Adrenal gland (tissue), 12 donors: ENCODE results near the gene ABCB11. TPM values are rescaled to one million over a fixed set of nuclear protein-coding genes. Genes with fewer than 3 reads are reported as not detected.

ENCODE experiments used
- DNase-seq, 7 donors: peaks; one replicate each; pipeline ENCODE4 v3.0.0-alpha.2; 2019 to 2020
- H3K27ac ChIP-seq, 5 donors: fragments of 200-600 bp; sonication (generic) in 4 of 5; 1 replicate in 3 of 5; 2 replicates in 2 of 5; pipeline versions ENCODE4 v1.5.1 to v1.8.0; 2016 to 2020; ENCODE audit warnings: mild to moderate bottlenecking in 1 of 5
- H3K27me3 ChIP-seq: fragments of 200-600 bp; 2 replicates; pipeline ENCODE4 v1.8.0; 2021
- H3K36me3 ChIP-seq, 2 donors: fragments of 200-600 bp; replicated peaks in 1 of 2; 1 replicate in 1 of 2; 2 replicates in 1 of 2; pipeline versions ENCODE4 v1.5.1 to v1.8.0; 2018 to 2022
- H3K4me1 ChIP-seq, 2 donors: fragments of 200-600 bp; replicated peaks in 1 of 2; 1 replicate in 1 of 2; 2 replicates in 1 of 2; pipeline versions ENCODE4 v1.5.1 to v1.8.0; 2018 to 2021
- H3K4me3 ChIP-seq, 4 donors: fragments of 200-600 bp; sonication (generic) in 3 of 4; one replicate each; pipeline ENCODE4 v1.5.1; 2016 to 2018
- H3K9me3 ChIP-seq, 3 donors: fragments of 200-600 bp; sonication (generic) in 1 of 3; replicated peaks in 1 of 3; 1 replicate in 2 of 3; 2 replicates in 1 of 3; pipeline versions ENCODE4 v1.5.1 to v1.8.0; 2016 to 2021
- CTCF ChIP-seq, 6 experiments: fragments of 450-650 bp in 4 of 6; fragments of 200-600 bp in 2 of 6; sonication (generic) in 1 of 6; IDR thresholded peaks; 1 replicate in 5 of 6; 2 replicates in 1 of 6; pipeline versions ENCODE4 v1.5.1 to v1.8.0; 2016 to 2021; ENCODE audit warnings: antibody characterized with exemption in 6 of 6, mild to moderate bottlenecking in 2 of 6, moderate library complexity in 1 of 6
- POLR2A ChIP-seq, 2 donors: fragments of 450-650 bp; IDR thresholded peaks; one replicate each; pipeline ENCODE4 v1.6.1; 2017; ENCODE audit warnings: antibody characterized with exemption in 2 of 2, mild to moderate bottlenecking in 2 of 2, moderate library complexity in 1 of 2
- WGBS, 4 donors: extraction: QIAGEN DNeasy Blood & Tissue Kit in 2 of 4; methylation state at CpG; one replicate each; pipeline versions ENCODE4 v1.1.5 to v1.1.7; 2013 to 2017; 5-methylcytosine and 5-hydroxymethylcytosine counted together
- intact Hi-C, 2 donors: fragments of 100-400 bp; cut with DNase I; formaldehyde crosslinking; loops; one replicate each; pipeline versions ENCODE4 v1.14.1 to v1.15.0; 2022 to 2023
- polyA plus RNA-seq, 3 donors: library from polyadenylated mRNA; stranded (reverse); fragments of 200-250 nt in 2 of 3; fragments of 350-450 nt in 1 of 3; fragmentation: Illumina TruSeq in 1 of 3; extraction: RNeasy Lipid Tissue Mini Kit (QIAGEN cat#74804) in 1 of 3; gene quantifications; one replicate each; pipeline ENCODE4 v1.2.3, GENCODE V29; 2013 to 2014
- total RNA-seq, 9 donors: library from RNA; depleted of rRNA in 4 of 9; stranded (reverse); fragments of >200 nt in 4 of 9; fragments of 120-200 nt in 1 of 9; fragmentation: NEBNext Ultra II Directional in 1 of 9; extraction: Animal tissue kit (Norgen Biotek cat#: 25700) in 1 of 9; gene quantifications; one replicate each; pipeline versions ENCODE4 v1.1.0 to v1.2.4, GENCODE V29; 2013 to 2023
- donor health status: healthy with polysubstance abuse.
- donor health status: Bipolar disorder and iron deficiency.
- donor health status: DM: yes; HTN: yes; CAD: no.
- donor health status: DM: no; HTN: no; CAD: no.
- donor health status: DM: no; HTN: no; CAD: no.
- donor health status: DM: yes; HTN: yes; CAD: no.

ABCB11 gene
- total and polyA plus RNA-seq, 12 donors, result 0.05 to 1.4 (median 0.31) TPM; not detected in 7

- Histone ChIP-seq H3K4me3 (no peak overlapping the region), H3K4me1 (no peaks in the 10 kb centered on the region), H3K9me3 (no peaks in the 10 kb centered on the region), H3K36me3 (no peaks in the 10 kb centered on the region), H3K27ac (no peak overlapping the region), H3K27me3 (peaks cover under 1% of the 10 kb centered on the region)
- whole genome bisulfite sequencing, 4 donors, result 48 to 73% (median 65%) methylated on average over 3 of the region's 3 CpGs
- no peak for TF ChIP-seq POLR2A (IDR thresholded peaks at IDR 0.05)
- TF ChIP-seq CTCF (IDR thresholded peaks at IDR 0.05), result no peak
- DNase-seq, result no peak
- intact Hi-C loops, result no loop called here
Measured at GRCh38 chr2:169023161-169023560, 8.0 kb downstream of the ABCB11 start.

- WGBS, 4 donors, result 52 to 63% (median 55%) methylated on average over 3 of the region's 3 CpGs
- DNase-seq, result no peak
- Histone ChIP-seq H3K27me3 (peaks cover 5% of the 10 kb centered on the region), H3K4me1 (no peaks in the 10 kb centered on the region), H3K4me3 (no peak overlapping the region), H3K27ac (no peak overlapping the region), H3K9me3 (no peaks in the 10 kb centered on the region), H3K36me3 (no peaks in the 10 kb centered on the region)
- intact Hi-C loops, result no loop called here
- TF ChIP-seq POLR2A (IDR thresholded peaks at IDR 0.05) (no peak), CTCF (IDR thresholded peaks at IDR 0.05) (no peak)
Measured at GRCh38 chr2:169018390-169018789, 12.7 kb downstream of the ABCB11 start.

- no peaks in the 10 kb centered on the region for H3K36me3 ChIP-seq
- 61 to 69% (median 65%) methylated on average over 4 of the region's 4 CpGs for WGBS, 4 donors
- H3K27ac ChIP-seq, result no peak overlapping the region
- H3K4me3 ChIP-seq, result no peak overlapping the region
- H3K27me3 ChIP-seq, result peaks cover 5% of the 10 kb centered on the region
- no peak for DNase-seq
- no peaks in the 10 kb centered on the region for H3K9me3 ChIP-seq
- intact Hi-C loops, result no loop called here
- H3K4me1 ChIP-seq, result no peaks in the 10 kb centered on the region
- no peak for TF ChIP-seq CTCF (IDR thresholded peaks at IDR 0.05)
- no peak for TF ChIP-seq POLR2A (IDR thresholded peaks at IDR 0.05)
Measured at GRCh38 chr2:169015943-169016342, 15.2 kb downstream of the ABCB11 start.

GRCh38 chr2:169014780-169015179 is 16.3 kb downstream of the ABCB11 start:
- Histone ChIP-seq H3K9me3 (no peaks in the 10 kb centered on the region), H3K27ac (no peak overlapping the region), H3K4me3 (no peak overlapping the region), H3K36me3 (no peaks in the 10 kb centered on the region), H3K27me3 (peaks cover 5% of the 10 kb centered on the region), H3K4me1 (no peaks in the 10 kb centered on the region)
- no peak for DNase-seq
- TF ChIP-seq POLR2A (IDR thresholded peaks at IDR 0.05) (no peak), CTCF (IDR thresholded peaks at IDR 0.05) (no peak)
- 64 to 86% (median 80%) methylated on average over 3 of the region's 3 CpGs for WGBS, 4 donors
- intact Hi-C loops, result no loop called here
